SK-N-SH treated with all-trans-retinoic acid at 6 μM for 48 hours (cell line): ENCODE results near the gene ZNF774.

Experiments used
- ARNTL ChIP-seq: fragments of 450-650 bp; formaldehyde crosslinking; IDR thresholded peaks from 2 replicates; pipeline ENCODE4 v1.5.0; 2020; ENCODE audit warnings: low read depth, mild to moderate bottlenecking, moderate library complexity, borderline replicate concordance
- PATZ1 ChIP-seq: fragments of 250-450 bp; sonication (Bioruptor Pico); IDR thresholded peaks from 2 replicates; pipeline ENCODE4 v1.8.0; 2020; ENCODE audit warnings: mild to moderate bottlenecking, moderate library complexity, borderline replicate concordance
- PPARA ChIP-seq: fragments of 250-450 bp; sonication (Bioruptor Pico); IDR thresholded peaks from 2 replicates; pipeline ENCODE4 v1.5.0; 2020; ENCODE audit warnings: mild to moderate bottlenecking, borderline replicate concordance
- RARB ChIP-seq: fragments of 250-450 bp; sonication (Bioruptor Pico); IDR thresholded peaks from 2 replicates; pipeline ENCODE4 v1.8.0; 2021; ENCODE audit warnings: mild to moderate bottlenecking, moderate library complexity
- TOX ChIP-seq: fragments of 250-450 bp; sonication (Bioruptor Pico); IDR thresholded peaks from 2 replicates; pipeline ENCODE4 v1.8.0; 2021; ENCODE audit warnings: mild to moderate bottlenecking, moderate library complexity, borderline replicate concordance
- ZC3H10 ChIP-seq: fragments of 250-450 bp; sonication (Bioruptor Pico); IDR thresholded peaks from 2 replicates; pipeline ENCODE4 v1.5.1; 2021; ENCODE audit warnings: mild to moderate bottlenecking, moderate library complexity
- ZNF70 ChIP-seq: fragments of 450-650 bp; formaldehyde crosslinking; IDR thresholded peaks from 2 replicates; pipeline ENCODE4 v1.5.0; 2020; ENCODE audit warnings: mild to moderate bottlenecking, moderate library complexity
- ZNF8 ChIP-seq: fragments of 450-650 bp; formaldehyde crosslinking; IDR thresholded peaks from 2 replicates; pipeline ENCODE4 v1.5.0; 2020; ENCODE audit warnings: mild to moderate bottlenecking, moderate library complexity
- TF ChIP-seq, protein P1 (sequence below): fragments of 250-450 bp; sonication (Bioruptor Pico); IDR thresholded peaks from 2 replicates; pipeline ENCODE4 v1.5.1; 2021; ENCODE audit warnings: mild to moderate bottlenecking, moderate library complexity

GRCh38 chr15:90340345-90340744, 11.7 kb upstream of the ZNF774 start:
- no peak for TF ChIP-seq PATZ1
- TF ChIP-seq RARB (CRISPR knock-in tag), result no peak
- TF ChIP-seq ARNTL, result no peak
- TF ChIP-seq TOX (CRISPR knock-in tag), result no peak
- no peak for TF ChIP-seq ZC3H10 (CRISPR knock-in tag)
- TF ChIP-seq PPARA (CRISPR knock-in tag), result no peak
- no peak for TF ChIP-seq ZNF70 (CRISPR knock-in tag)
- TF ChIP-seq, protein P1, sequence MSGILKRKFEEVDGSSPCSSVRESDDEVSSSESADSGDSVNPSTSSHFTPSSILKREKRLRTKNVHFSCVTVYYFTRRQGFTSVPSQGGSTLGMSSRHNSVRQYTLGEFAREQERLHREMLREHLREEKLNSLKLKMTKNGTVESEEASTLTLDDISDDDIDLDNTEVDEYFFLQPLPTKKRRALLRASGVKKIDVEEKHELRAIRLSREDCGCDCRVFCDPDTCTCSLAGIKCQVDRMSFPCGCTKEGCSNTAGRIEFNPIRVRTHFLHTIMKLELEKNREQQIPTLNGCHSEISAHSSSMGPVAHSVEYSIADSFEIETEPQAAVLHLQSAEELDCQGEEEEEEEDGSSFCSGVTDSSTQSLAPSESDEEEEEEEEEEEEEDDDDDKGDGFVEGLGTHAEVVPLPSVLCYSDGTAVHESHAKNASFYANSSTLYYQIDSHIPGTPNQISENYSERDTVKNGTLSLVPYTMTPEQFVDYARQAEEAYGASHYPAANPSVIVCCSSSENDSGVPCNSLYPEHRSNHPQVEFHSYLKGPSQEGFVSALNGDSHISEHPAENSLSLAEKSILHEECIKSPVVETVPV (CRISPR knock-in tag), result no peak
- TF ChIP-seq ZNF8 (CRISPR knock-in tag), result no peak
